Peyer's patch (tissue), 4 donors: ENCODE measurements around the gene MPPED2. TPM values are rescaled to one million over a fixed set of nuclear protein-coding genes. Genes with fewer than 3 reads are reported as not detected.

ENCODE experiments used
- DNase-seq, 3 donors: peaks; one replicate each; pipeline ENCODE4 v3.0.0-alpha.2; 2017 to 2019
- H3K27ac ChIP-seq, 4 donors: fragments of 200-600 bp; sonication (generic); one replicate each; pipeline ENCODE4 v1.5.1; 2016 to 2019
- H3K27me3 ChIP-seq, 2 donors: fragments of 200-600 bp; sonication (generic); one replicate each; pipeline ENCODE4 v1.5.1; 2019
- H3K36me3 ChIP-seq, 3 donors: fragments of 200-600 bp; sonication (generic); one replicate each; pipeline ENCODE4 v1.5.1; 2016 to 2019
- H3K4me1 ChIP-seq, 4 donors: fragments of 200-600 bp; sonication (generic); one replicate each; pipeline ENCODE4 v1.5.1; 2016 to 2019
- H3K4me3 ChIP-seq, 4 donors: fragments of 200-600 bp; sonication (generic); 1 replicate in 3 of 4; 2 replicates in 1 of 4; pipeline ENCODE4 v1.5.1; 2016 to 2019; ENCODE audit warnings: mild to moderate bottlenecking in 1 of 4
- H3K9me3 ChIP-seq, 4 donors: fragments of 200-600 bp; sonication (generic); one replicate each; pipeline ENCODE4 v1.5.1; 2016 to 2019; ENCODE audit warnings: mild to moderate bottlenecking in 1 of 4
- CTCF ChIP-seq, 6 experiments: fragments of 450-650 bp in 4 of 6; fragments of 200-600 bp in 2 of 6; sonication (generic) in 1 of 6; IDR thresholded peaks; one replicate each; pipeline ENCODE4 v1.5.1; 2017 to 2019; ENCODE audit warnings: antibody characterized with exemption in 6 of 6, mild to moderate bottlenecking in 3 of 6, moderate library complexity in 1 of 6
- POLR2A ChIP-seq, 2 donors: fragments of 450-650 bp; IDR thresholded peaks; one replicate each; pipeline ENCODE4 v1.5.1; 2017; ENCODE audit warnings: antibody characterized with exemption in 2 of 2, mild to moderate bottlenecking in 2 of 2, moderate library complexity in 2 of 2
- total RNA-seq, 4 donors: library from RNA; depleted of rRNA; stranded (reverse); fragments of >200 nt; gene quantifications; one replicate each; pipeline ENCODE4 v1.1.0, GENCODE V29; 2016

MPPED2 gene
- total RNA-seq, 4 donors from 2014 or later, result 1.5 TPM; not detected in 3

GRCh38 chr11:30452114-30452513, 134.0 kb downstream of the MPPED2 start:
- Histone ChIP-seq H3K4me1 (no peaks in the 10 kb centered on the region), H3K36me3 (no peaks in the 10 kb centered on the region), H3K4me3 (no peak overlapping the region), H3K27ac (no peak overlapping the region), H3K9me3 (no peaks in the 10 kb centered on the region), H3K27me3 (no peaks in the 10 kb centered on the region)
- no peak for DNase-seq
- TF ChIP-seq CTCF (IDR thresholded peaks at IDR 0.05) (no peak), POLR2A (IDR thresholded peaks at IDR 0.05) (no peak)

- no peaks in the 10 kb centered on the region for H3K4me1 ChIP-seq
- TF ChIP-seq CTCF (IDR thresholded peaks at IDR 0.05) (no peak), POLR2A (IDR thresholded peaks at IDR 0.05) (no peak)
Observed at GRCh38 chr11:30451626-30452025, 134.5 kb downstream of the MPPED2 start.

GRCh38 chr11:30451167-30451566, 135.0 kb downstream of the MPPED2 start:
- no peaks in the 10 kb centered on the region for H3K9me3 ChIP-seq
- H3K27me3 ChIP-seq, result no peaks in the 10 kb centered on the region
- no peak for DNase-seq
- no peak overlapping the region for H3K27ac ChIP-seq
- TF ChIP-seq CTCF (IDR thresholded peaks at IDR 0.05) (no peak), POLR2A (IDR thresholded peaks at IDR 0.05) (no peak)
- H3K4me1 ChIP-seq, result no peaks in the 10 kb centered on the region
- H3K4me3 ChIP-seq, result no peak overlapping the region
- H3K36me3 ChIP-seq, result no peaks in the 10 kb centered on the region

More at GRCh38 chr11:30451626-30452025, 134.5 kb downstream of the MPPED2 start:
- Histone ChIP-seq H3K4me3 (no peak overlapping the region), H3K36me3 (no peaks in the 10 kb centered on the region), H3K27me3 (no peaks in the 10 kb centered on the region), H3K9me3 (no peaks in the 10 kb centered on the region), H3K27ac (no peak overlapping the region)
- no peak for DNase-seq

- H3K27ac ChIP-seq, result no peak overlapping the region
- no peaks in the 10 kb centered on the region for H3K27me3 ChIP-seq
- H3K36me3 ChIP-seq, result no peaks in the 10 kb centered on the region
- no peak for DNase-seq
- H3K4me3 ChIP-seq, result no peak overlapping the region
- no peak for TF ChIP-seq CTCF (IDR thresholded peaks at IDR 0.05)
- no peak for TF ChIP-seq POLR2A (IDR thresholded peaks at IDR 0.05)
- H3K9me3 ChIP-seq, result no peaks in the 10 kb centered on the region
- H3K4me1 ChIP-seq, result no peaks in the 10 kb centered on the region
Observed at GRCh38 chr11:30447058-30447640, 139.0 kb downstream of the MPPED2 start.

GRCh38 chr11:30446520-30446919, 139.6 kb downstream of the MPPED2 start:
- DNase-seq, result no peak
- Histone ChIP-seq H3K27ac (no peak overlapping the region), H3K4me1 (no peaks in the 10 kb centered on the region), H3K36me3 (no peaks in the 10 kb centered on the region), H3K4me3 (no peak overlapping the region), H3K9me3 (no peaks in the 10 kb centered on the region), H3K27me3 (no peaks in the 10 kb centered on the region)
- TF ChIP-seq CTCF (IDR thresholded peaks at IDR 0.05), result no peak
- no peak for TF ChIP-seq POLR2A (IDR thresholded peaks at IDR 0.05)

- no peak for DNase-seq
- no peaks in the 10 kb centered on the region for H3K9me3 ChIP-seq
Observed at GRCh38 chr11:30445056-30445455, 141.1 kb downstream of the MPPED2 start.

More at GRCh38 chr11:30445056-30445455, 141.1 kb downstream of the MPPED2 start:
- H3K4me3 ChIP-seq, result no peak overlapping the region
- H3K27me3 ChIP-seq, result no peaks in the 10 kb centered on the region
- no peaks in the 10 kb centered on the region for H3K36me3 ChIP-seq
- H3K4me1 ChIP-seq, result no peaks in the 10 kb centered on the region
- no peak overlapping the region for H3K27ac ChIP-seq
- TF ChIP-seq POLR2A (IDR thresholded peaks at IDR 0.05) (no peak), CTCF (IDR thresholded peaks at IDR 0.05) (no peak)
